MM.1S (cell line): ENCODE results near the gene ZNF181.
A peak's percentile ranks its signal among the peaks of the same experiment; 100 is the strongest.
"Not testable (repeated sequence)": the region's sequence is repeated elsewhere in the genome, so short reads cannot be mapped to it uniquely, and the experiment has no call there.

Experiments used
- DNase-seq: peaks from one replicate; pipeline ENCODE4 v3.0.0-alpha.2; 2015
- H2AFZ ChIP-seq: fragments of 300-600 bp; sonication (generic); 2 replicates; pipeline ENCODE4 v1.6.0; 2016; ENCODE audit warnings: antibody characterized with exemption, low read length
- H3F3A ChIP-seq: fragments of 300-600 bp; sonication (generic); 2 replicates; pipeline ENCODE4 v1.6.1; 2016; ENCODE audit warnings: mild to moderate bottlenecking, antibody characterized with exemption, low read length, moderate library complexity, mixed read lengths; ENCODE audit not compliant: insufficient read depth
- H3K27ac ChIP-seq: fragments of 300-600 bp; sonication (generic); 2 replicates; pipeline ENCODE4 v1.5.1; 2016; ENCODE audit warnings: mild to moderate bottlenecking, low read length
- H3K27me3 ChIP-seq: fragments of 300-600 bp; sonication (generic); replicated peaks from 2 replicates; pipeline ENCODE4 v1.6.0; 2016; ENCODE audit warnings: low read length; ENCODE audit not compliant: insufficient read depth
- H3K36me3 ChIP-seq: fragments of 300-600 bp; sonication (generic); replicated peaks from 2 replicates; pipeline ENCODE4 v1.6.1; 2016; ENCODE audit warnings: mild to moderate bottlenecking, low read length, mixed read lengths; ENCODE audit not compliant: insufficient read depth
- H3K4me1 ChIP-seq: fragments of 300-600 bp; sonication (generic); 2 replicates; pipeline ENCODE4 v1.6.1; 2016; ENCODE audit warnings: low read length, mixed read lengths
- H3K4me2 ChIP-seq: fragments of 300-600 bp; sonication (generic); 2 replicates; pipeline ENCODE4 v1.6.0; 2016; ENCODE audit warnings: low read depth, low read length
- H3K4me3 ChIP-seq: fragments of 300-600 bp; sonication (generic); 2 replicates; pipeline ENCODE4 v1.5.1; 2016; ENCODE audit warnings: low read length, mixed read lengths
- H3K79me2 ChIP-seq: fragments of 300-600 bp; sonication (generic); 2 replicates; pipeline ENCODE4 v1.6.1; 2016; ENCODE audit warnings: mixed run types, low read length, mixed read lengths
- H3K9ac ChIP-seq: fragments of 300-600 bp; sonication (generic); 2 replicates; pipeline ENCODE4 v1.6.1; 2016; ENCODE audit warnings: low read length, mixed read lengths
- H3K9me2 ChIP-seq: fragments of 300-600 bp; sonication (generic); replicated peaks from 2 replicates; pipeline ENCODE4 v1.6.1; 2016; ENCODE audit warnings: mild to moderate bottlenecking, low read length, mixed read lengths; ENCODE audit not compliant: insufficient read depth
- H3K9me3 ChIP-seq: fragments of 300-600 bp; sonication (generic); replicated peaks from 2 replicates; pipeline ENCODE4 v1.6.1; 2016; ENCODE audit warnings: mild to moderate bottlenecking, low read length, mixed read lengths; ENCODE audit not compliant: insufficient read depth
- H4K20me1 ChIP-seq: fragments of 300-600 bp; sonication (generic); 2 replicates; pipeline ENCODE4 v1.6.1; 2016; ENCODE audit warnings: mild to moderate bottlenecking, low read length, moderate library complexity, mixed read lengths; ENCODE audit not compliant: insufficient read depth
- CTCF ChIP-seq: fragments of 300-600 bp; sonication (generic); IDR thresholded peaks from 2 replicates; pipeline ENCODE4 v1.5.1; 2016; ENCODE audit warnings: antibody characterized with exemption, low read length, mixed read lengths
- EZH2 ChIP-seq: fragments of 300-600 bp; sonication (generic); optimal IDR thresholded peaks from 2 replicates; pipeline ENCODE3; 2017; ENCODE audit warnings: low read depth, mild to moderate bottlenecking, antibody characterized with exemption, low read length, mixed read lengths
- EZH2phosphoT487 ChIP-seq: fragments of 300-600 bp; sonication (generic); IDR thresholded peaks from 2 replicates; pipeline ENCODE4 v1.6.1; 2018; ENCODE audit warnings: antibody characterized with exemption, low read length

The ZNF181 gene

GRCh38 chr19:34733746-34734536, at the start of gene ZNF181:
Gene ZNF181, plus strand, starts transcription at chr19:34734243. Its CDS starts 795 bp downstream, at chr19:34735038.
- TF ChIP-seq EZH2phosphoT487 (no peak), EZH2 (no peak), CTCF (no peak; the same call in 1 of the 2 replicates)
- Histone ChIP-seq H3K4me3 (peak within 1 kb of the TSS; percentile 97), H4K20me1 (no peaks in the 10 kb centered on the region), H3K9me3 (no peaks in the 10 kb centered on the region), H3K79me2 (no peaks in the 10 kb centered on the region), H3F3A (no peaks in the 10 kb centered on the region), H3K36me3 (no peaks in the 10 kb centered on the region), H3K4me2 (peak within 1 kb of the TSS; percentile 95), H3K9me2 (no peaks in the 10 kb centered on the region), H3K4me1 (no peaks in the 10 kb centered on the region), H3K27me3 (no peaks in the 10 kb centered on the region), H2AFZ (peak within 1 kb of the TSS; percentile 98), H3K27ac (peak within 1 kb of the TSS; percentile 68; the same call in 1 of the 2 replicates), H3K9ac (peak within 1 kb of the TSS; percentile 73)
- peak; percentile 88 for DNase-seq

- H3K36me3 ChIP-seq, H3K27me3 ChIP-seq, DNase-seq, H3K4me3 ChIP-seq, H3K79me2 ChIP-seq, H3K9me3 ChIP-seq, H3F3A ChIP-seq, H3K4me1 ChIP-seq, H4K20me1 ChIP-seq, H3K9ac ChIP-seq, H3K27ac ChIP-seq, H3K4me2 ChIP-seq, H3K9me2 ChIP-seq, H2AFZ ChIP-seq: not testable (repeated sequence)
Measured at GRCh38 chr19:34685266-34685665, 48.8 kb upstream of the ZNF181 start.

- Histone ChIP-seq H3K9ac (no peak overlapping the region), H3K4me1 (no peaks in the 10 kb centered on the region), H3K79me2 (no peaks in the 10 kb centered on the region), H3K36me3 (no peaks in the 10 kb centered on the region), H3K4me2 (no peak overlapping the region), H2AFZ (no peak overlapping the region), H3K27ac (no peak overlapping the region), H3K9me2 (no peaks in the 10 kb centered on the region), H3K4me3 (no peak overlapping the region), H4K20me1 (no peaks in the 10 kb centered on the region), H3K27me3 (no peaks in the 10 kb centered on the region), H3F3A (no peaks in the 10 kb centered on the region), H3K9me3 (no peaks in the 10 kb centered on the region)
- TF ChIP-seq EZH2: no peak
- DNase-seq: no peak
Measured at GRCh38 chr19:34686455-34686854, 47.6 kb upstream of the ZNF181 start.

- no peak overlapping the region for H2AFZ ChIP-seq
- no peak overlapping the region for H3K9ac ChIP-seq
- H3K4me3 ChIP-seq: no peak overlapping the region
- no peak for DNase-seq
- H3K36me3 ChIP-seq: no peaks in the 10 kb centered on the region
- H3K79me2 ChIP-seq: no peaks in the 10 kb centered on the region
- no peaks in the 10 kb centered on the region for H4K20me1 ChIP-seq
- H3F3A ChIP-seq: no peaks in the 10 kb centered on the region
- H3K4me1 ChIP-seq: no peaks in the 10 kb centered on the region
- no peak for TF ChIP-seq EZH2
- no peak for TF ChIP-seq EZH2phosphoT487
- H3K27ac ChIP-seq: no peak overlapping the region
- H3K9me2 ChIP-seq: no peaks in the 10 kb centered on the region
- H3K27me3 ChIP-seq: no peaks in the 10 kb centered on the region
- H3K4me2 ChIP-seq: no peak overlapping the region
- H3K9me3 ChIP-seq: no peaks in the 10 kb centered on the region
Measured at GRCh38 chr19:34687348-34687747, 46.7 kb upstream of the ZNF181 start.
